Measurements from ENCODE around the gene RNH1.

GRCh38 chr11:555227-555779, 48.3 kb upstream of the RNH1 start:
- TF ChIP-seq, protein P1, sequence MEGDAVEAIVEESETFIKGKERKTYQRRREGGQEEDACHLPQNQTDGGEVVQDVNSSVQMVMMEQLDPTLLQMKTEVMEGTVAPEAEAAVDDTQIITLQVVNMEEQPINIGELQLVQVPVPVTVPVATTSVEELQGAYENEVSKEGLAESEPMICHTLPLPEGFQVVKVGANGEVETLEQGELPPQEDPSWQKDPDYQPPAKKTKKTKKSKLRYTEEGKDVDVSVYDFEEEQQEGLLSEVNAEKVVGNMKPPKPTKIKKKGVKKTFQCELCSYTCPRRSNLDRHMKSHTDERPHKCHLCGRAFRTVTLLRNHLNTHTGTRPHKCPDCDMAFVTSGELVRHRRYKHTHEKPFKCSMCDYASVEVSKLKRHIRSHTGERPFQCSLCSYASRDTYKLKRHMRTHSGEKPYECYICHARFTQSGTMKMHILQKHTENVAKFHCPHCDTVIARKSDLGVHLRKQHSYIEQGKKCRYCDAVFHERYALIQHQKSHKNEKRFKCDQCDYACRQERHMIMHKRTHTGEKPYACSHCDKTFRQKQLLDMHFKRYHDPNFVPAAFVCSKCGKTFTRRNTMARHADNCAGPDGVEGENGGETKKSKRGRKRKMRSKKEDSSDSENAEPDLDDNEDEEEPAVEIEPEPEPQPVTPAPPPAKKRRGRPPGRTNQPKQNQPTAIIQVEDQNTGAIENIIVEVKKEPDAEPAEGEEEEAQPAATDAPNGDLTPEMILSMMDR (IDR thresholded peaks at IDR 0.05; ENCODE audit: low read depth, low read length, poor library complexity, severe bottlenecking), result no peak
- no peak for TF ChIP-seq EZH2phosphoT487 (IDR thresholded peaks at IDR 0.05; ENCODE audit: borderline replicate concordance, low read length)
